ENCODE results near the gene DSTN. TPM values are rescaled to one million over a fixed set of nuclear protein-coding genes. Genes with fewer than 3 reads are reported as not detected.

The DSTN gene
- total RNA-seq, 1 donor from 2014 or later = 233 TPM

DNA sequence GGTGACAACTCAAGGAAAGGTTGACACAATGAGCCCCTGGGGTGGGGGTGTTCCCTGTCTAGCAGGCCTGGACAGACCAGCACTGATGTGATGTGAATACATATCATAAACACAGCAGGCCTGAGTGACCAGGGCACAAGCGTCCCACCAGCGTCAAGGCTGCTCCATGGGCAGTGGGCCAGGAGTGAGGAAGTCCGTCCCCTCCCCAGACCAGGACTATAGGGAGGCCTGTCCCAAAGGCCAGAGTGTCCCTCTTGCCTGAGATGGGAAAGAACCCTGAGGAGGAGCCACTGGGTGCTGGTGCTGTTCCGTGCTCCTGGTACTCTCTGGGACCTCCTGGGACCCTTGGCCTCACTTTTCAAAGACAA lies 67.5 kb downstream of the DSTN start:
- peaks cover 42% of the 10 kb centered on the region for H3K4me1 Mint-ChIP-seq (ENCODE audit: low read depth, unreplicated experiment)
- peaks cover 21% of the 10 kb centered on the region for H3K9me3 Mint-ChIP-seq (ENCODE audit: unreplicated experiment)
- TF ChIP-seq, protein P1, sequence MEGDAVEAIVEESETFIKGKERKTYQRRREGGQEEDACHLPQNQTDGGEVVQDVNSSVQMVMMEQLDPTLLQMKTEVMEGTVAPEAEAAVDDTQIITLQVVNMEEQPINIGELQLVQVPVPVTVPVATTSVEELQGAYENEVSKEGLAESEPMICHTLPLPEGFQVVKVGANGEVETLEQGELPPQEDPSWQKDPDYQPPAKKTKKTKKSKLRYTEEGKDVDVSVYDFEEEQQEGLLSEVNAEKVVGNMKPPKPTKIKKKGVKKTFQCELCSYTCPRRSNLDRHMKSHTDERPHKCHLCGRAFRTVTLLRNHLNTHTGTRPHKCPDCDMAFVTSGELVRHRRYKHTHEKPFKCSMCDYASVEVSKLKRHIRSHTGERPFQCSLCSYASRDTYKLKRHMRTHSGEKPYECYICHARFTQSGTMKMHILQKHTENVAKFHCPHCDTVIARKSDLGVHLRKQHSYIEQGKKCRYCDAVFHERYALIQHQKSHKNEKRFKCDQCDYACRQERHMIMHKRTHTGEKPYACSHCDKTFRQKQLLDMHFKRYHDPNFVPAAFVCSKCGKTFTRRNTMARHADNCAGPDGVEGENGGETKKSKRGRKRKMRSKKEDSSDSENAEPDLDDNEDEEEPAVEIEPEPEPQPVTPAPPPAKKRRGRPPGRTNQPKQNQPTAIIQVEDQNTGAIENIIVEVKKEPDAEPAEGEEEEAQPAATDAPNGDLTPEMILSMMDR (IDR thresholded peaks at IDR 0.05; ENCODE audit: partially characterized antibody, unreplicated experiment) = no peak
- H3K36me3 Mint-ChIP-seq (ENCODE audit: unreplicated experiment) = no peaks in the 10 kb centered on the region
- DNase-seq = no peak
- H3K27me3 Mint-ChIP-seq (ENCODE audit: unreplicated experiment) = peaks cover 13% of the 10 kb centered on the region
- H3K27ac Mint-ChIP-seq (ENCODE audit: unreplicated experiment) = peak overlapping the region; percentile 98
- H3K4me3 Mint-ChIP-seq (ENCODE audit: unreplicated experiment) = no peak overlapping the region

DNA sequence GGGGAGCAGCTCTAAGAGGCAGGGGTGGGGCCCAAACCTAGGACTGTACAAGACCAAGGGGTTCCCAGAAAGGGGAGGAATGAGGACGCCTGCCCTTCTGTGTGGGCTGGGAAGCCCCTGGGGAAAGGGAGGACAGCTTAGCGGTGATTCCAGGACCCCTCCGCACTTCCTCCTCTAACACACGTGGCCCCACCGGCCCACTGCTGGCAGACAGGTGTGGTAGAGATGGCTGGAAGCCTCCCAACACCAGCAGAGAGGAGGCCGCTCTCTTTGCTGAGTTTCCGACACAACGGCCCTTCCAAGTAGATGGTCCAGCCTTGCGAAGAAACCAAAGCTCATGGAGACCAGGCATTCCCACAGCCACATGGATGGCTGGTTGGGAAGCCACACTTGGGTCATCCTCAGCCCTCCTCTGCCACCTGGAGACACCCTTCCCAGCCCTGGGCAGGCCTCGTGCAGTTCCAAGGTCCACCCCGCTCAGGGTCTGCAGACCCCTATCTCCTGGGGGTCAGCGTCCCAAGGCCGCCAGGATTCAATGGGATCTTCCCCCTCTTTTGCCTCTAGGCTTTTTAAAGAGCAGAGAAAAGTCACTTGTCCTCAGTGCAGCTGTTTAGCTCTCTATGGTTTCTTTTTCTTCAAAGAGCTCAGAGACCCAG lies 68.2 kb downstream of the DSTN start:
- Mint-ChIP-seq H3K4me3 (ENCODE audit: unreplicated experiment) (no peak overlapping the region), H3K27me3 (ENCODE audit: unreplicated experiment) (peaks cover 13% of the 10 kb centered on the region), H3K9me3 (ENCODE audit: unreplicated experiment) (peaks cover 21% of the 10 kb centered on the region), H3K36me3 (ENCODE audit: unreplicated experiment) (no peaks in the 10 kb centered on the region), H3K27ac (ENCODE audit: unreplicated experiment) (peak overlapping the region; percentile 64), H3K4me1 (ENCODE audit: low read depth, unreplicated experiment) (peaks cover 38% of the 10 kb centered on the region)
- DNase-seq = no peak
- TF ChIP-seq, protein P1 (IDR thresholded peaks at IDR 0.05; ENCODE audit: partially characterized antibody, unreplicated experiment) = no peak

DNA sequence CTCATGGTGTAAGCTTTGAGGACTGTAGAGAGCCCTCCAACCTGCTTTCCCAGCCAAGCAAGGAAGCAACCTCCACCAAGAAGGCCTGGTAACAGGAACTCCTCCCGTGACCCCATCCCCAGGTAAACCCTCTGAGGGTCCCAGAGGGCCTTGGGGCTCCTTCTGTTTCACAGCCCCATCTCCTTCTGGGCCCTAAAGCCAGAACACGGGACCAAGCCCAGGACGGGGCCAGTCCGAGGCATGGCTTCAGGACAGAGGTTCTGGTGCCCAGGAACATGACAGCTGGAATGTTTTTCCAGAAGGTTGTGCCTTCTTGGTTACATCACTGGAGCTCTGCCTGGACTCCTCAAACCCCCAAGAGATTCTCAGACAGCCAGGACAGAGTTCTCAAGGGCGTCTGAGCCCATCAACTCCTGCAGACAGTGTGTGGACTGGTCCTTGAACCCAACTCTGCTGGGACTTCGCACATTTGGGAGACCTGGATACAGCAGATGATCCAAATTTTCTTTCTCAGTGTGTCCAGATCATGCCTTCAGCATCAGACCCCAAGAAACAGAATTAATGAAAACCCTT lies 69.0 kb downstream of the DSTN start:
- no peak overlapping the region for H3K4me3 Mint-ChIP-seq (ENCODE audit: unreplicated experiment)
- H3K27ac Mint-ChIP-seq (ENCODE audit: unreplicated experiment) = peak overlapping the region; percentile 48
- peaks cover 42% of the 10 kb centered on the region for H3K4me1 Mint-ChIP-seq (ENCODE audit: low read depth, unreplicated experiment)
- H3K27me3 Mint-ChIP-seq (ENCODE audit: unreplicated experiment) = peaks cover 13% of the 10 kb centered on the region
- TF ChIP-seq, protein P1 (IDR thresholded peaks at IDR 0.05; ENCODE audit: partially characterized antibody, unreplicated experiment) = no peak
- peaks cover 21% of the 10 kb centered on the region for H3K9me3 Mint-ChIP-seq (ENCODE audit: unreplicated experiment)
- H3K36me3 Mint-ChIP-seq (ENCODE audit: unreplicated experiment) = no peaks in the 10 kb centered on the region
- no peak for DNase-seq

DNA sequence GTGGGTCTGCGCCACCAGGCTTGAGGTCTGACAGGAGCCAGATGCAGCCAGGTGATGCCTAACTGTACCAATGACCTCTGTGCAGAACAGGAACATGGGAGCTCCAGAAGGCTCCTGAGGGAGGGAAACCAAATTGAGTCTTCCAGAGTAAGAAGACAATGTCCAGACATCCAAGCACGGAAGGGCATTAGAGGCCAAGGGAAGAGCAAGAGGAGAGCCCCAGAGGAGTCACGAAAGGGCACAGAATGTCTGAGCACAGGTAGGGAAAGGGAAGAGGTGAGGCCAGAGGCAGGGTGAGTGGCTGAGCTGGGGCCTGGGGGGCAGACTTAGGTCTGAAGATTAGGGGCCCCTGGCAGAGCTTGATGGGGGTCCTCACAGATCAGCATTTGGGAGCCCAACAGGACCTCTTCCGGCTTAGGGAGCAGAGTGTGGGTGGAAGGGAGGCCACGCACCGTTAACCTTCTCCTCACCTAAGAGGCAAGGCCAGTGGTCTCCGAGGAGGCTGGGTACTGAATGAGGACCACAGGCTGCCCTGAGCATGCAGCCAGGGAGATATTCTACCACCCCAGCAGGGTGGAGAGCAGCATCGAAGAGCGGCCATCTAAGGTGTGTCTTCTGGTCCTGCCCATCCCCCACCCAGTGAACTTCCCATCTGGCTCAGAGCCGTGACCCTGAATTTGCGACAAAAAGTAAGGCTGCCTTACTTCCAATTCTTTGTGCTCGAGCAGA lies 70.4 kb downstream of the DSTN start:
- DNase-seq = no peak
- TF ChIP-seq, protein P1 (IDR thresholded peaks at IDR 0.05; ENCODE audit: partially characterized antibody, unreplicated experiment) = no peak
- H3K27ac Mint-ChIP-seq (ENCODE audit: unreplicated experiment) = no peak overlapping the region

More for the DNA sequence above, 70.4 kb downstream of the DSTN start:
- no peaks in the 10 kb centered on the region for H3K36me3 Mint-ChIP-seq (ENCODE audit: unreplicated experiment)
- H3K4me3 Mint-ChIP-seq (ENCODE audit: unreplicated experiment) = peak overlapping the region; percentile 52
- peaks cover 18% of the 10 kb centered on the region for H3K9me3 Mint-ChIP-seq (ENCODE audit: unreplicated experiment)
- peaks cover 13% of the 10 kb centered on the region for H3K27me3 Mint-ChIP-seq (ENCODE audit: unreplicated experiment)
- peaks cover 45% of the 10 kb centered on the region for H3K4me1 Mint-ChIP-seq (ENCODE audit: low read depth, unreplicated experiment)

Data from glutamatergic neuron (in vitro differentiated cells).